Stimulated activated CD4-positive, alpha-beta T cell treated with anti-CD3 and anti-CD28 coated beads, Interleukin-1b, Interleukin-23, amount 100 ng/mL, for 1 hour (primary cell): Measurements from ENCODE around the gene GSC2.

ENCODE experiments used
- DNase-seq, 2 donors: peaks; one replicate each; pipeline ENCODE4 v3.0.0-alpha.2; 2020; ENCODE audit warnings: low read depth in 2 of 2

The GSC2 gene

GRCh38 chr22:19097518-19097917, 52.6 kb downstream of the GSC2 start:
- no peak for DNase-seq
